HepG2 (cell line): ENCODE results near the gene DAPK1. TPM values are rescaled to one million over a fixed set of nuclear protein-coding genes. Genes with fewer than 3 reads are reported as not detected.

Experiments used
- ATAC-seq: fragments of 200-7000 bp; cut with Tn5 transposase; 3 replicates; pipeline ENCODE4 v1.9.1; 2020; ENCODE audit warnings: mild to moderate bottlenecking, moderate library complexity
- BruUV-seq: library from RNA; stranded (reverse); fragments of 400-500 nt; replicated peaks from 2 replicates; lab custom pipeline; 2021; lab: Mats Ljungman, UMichigan
- CTCF ChIA-PET: fragments of 300-600 bp; formaldehyde crosslinking; extraction: SDS; loops from one replicate; lab custom pipeline; 2021; ENCODE audit warnings: low total read pairs, inconsistent platforms, low intra/inter-chr PET ratio; lab: Yijun Ruan, JAX
- POLR2A ChIA-PET: fragments of 350-600 bp; sonication (Branson Sonifier 250); formaldehyde crosslinking; loops from one replicate; lab custom pipeline; 2020; ENCODE audit warnings: antibody characterized with exemption, inconsistent platforms; lab: Yijun Ruan, JAX
- DNase-seq: peaks from one replicate; pipeline ENCODE4 v3.0.0-alpha.2; 2015; ENCODE audit warnings: low spot score
- FAIRE-seq: peaks from 3 replicates; lab custom pipeline; 2011; peaks lifted over from hg19 to GRCh38; lab: Jason Lieb, UNC
- H2AFZ ChIP-seq: one replicate; pipeline ENCODE4 v1.6.1; 2011; ENCODE audit warnings: low read length, inconsistent platforms
- H3K27ac ChIP-seq: fragments of 300-600 bp; 3 replicates; pipeline ENCODE4 v1.8.0; 2011; ENCODE audit warnings: mixed run types, mild to moderate bottlenecking, mixed read lengths, low read length, inconsistent platforms; ENCODE audit not compliant: insufficient read depth; ENCODE audit errors: extremely low read length
- H3K27me3 ChIP-seq, 2 experiments: fragments of 200-600 bp in 1 of 2; 2 replicates in 1 of 2; 3 replicates in 1 of 2; pipeline versions ENCODE4 v1.6.0 to v1.8.0; 2011; ENCODE audit warnings: low read length in 2 of 2, mild to moderate bottlenecking in 2 of 2, moderate library complexity in 2 of 2, inconsistent platforms in 1 of 2; ENCODE audit not compliant: insufficient read depth in 2 of 2, control insufficient read depth in 1 of 2
- H3K36me3 ChIP-seq, 2 experiments: fragments of 200-600 bp in 1 of 2; replicated peaks in 1 of 2; 2 replicates in 1 of 2; 3 replicates in 1 of 2; pipeline versions ENCODE4 v1.5.1 to v1.8.0; 2011; ENCODE audit warnings: low read length in 2 of 2, inconsistent platforms in 1 of 2; ENCODE audit not compliant: insufficient read depth in 2 of 2, control insufficient read depth in 1 of 2
- H3K4me1 ChIP-seq: 2 replicates; pipeline ENCODE4 v1.5.1; 2012; ENCODE audit warnings: low read length, inconsistent platforms; ENCODE audit not compliant: insufficient read depth
- H3K4me2 ChIP-seq: 2 replicates; pipeline ENCODE4 v1.6.0; 2011; ENCODE audit warnings: low read depth, low read length, inconsistent platforms
- H3K4me3 ChIP-seq, 3 experiments: fragments of 200-600 bp in 1 of 3; sonication (generic), shearing (Covaris generic) in 1 of 3; replicated peaks in 1 of 3; 2 replicates each; pipeline ENCODE4 v1.5.1; 2011 to 2016; ENCODE audit warnings: low read length in 3 of 3, inconsistent platforms in 2 of 3, low read depth in 2 of 3, mild to moderate bottlenecking in 2 of 3, control low read depth in 1 of 3, mixed read lengths in 1 of 3; ENCODE audit not compliant: insufficient read depth in 1 of 3
- H3K79me2 ChIP-seq: one replicate; pipeline ENCODE4 v1.6.1; 2011; ENCODE audit warnings: low read length, inconsistent platforms; ENCODE audit not compliant: insufficient read depth
- H3K9ac ChIP-seq: 2 replicates; pipeline ENCODE4 v1.6.0; 2011; ENCODE audit warnings: mild to moderate bottlenecking, low read depth, low read length, inconsistent platforms; ENCODE audit not compliant: insufficient read depth
- H3K9me3 ChIP-seq: 2 replicates; pipeline ENCODE4 v1.5.1; 2012; ENCODE audit warnings: mild to moderate bottlenecking, low read length
- H4K20me1 ChIP-seq: 2 replicates; pipeline ENCODE4 v1.6.0; 2011; ENCODE audit warnings: inconsistent platforms, mild to moderate bottlenecking, low read length, moderate library complexity; ENCODE audit not compliant: insufficient read depth
- KLF9 ChIP-seq: IDR thresholded peaks from 2 replicates; pipeline ENCODE4 v1.6.1; 2016; ENCODE audit warnings: low read depth
- SALL1 ChIP-seq: sonication (generic); formaldehyde crosslinking; IDR thresholded peaks from 2 replicates; pipeline ENCODE4 v1.8.0; 2022; ENCODE audit warnings: mild to moderate bottlenecking, missing genetic modification reagents
- TMF1 ChIP-seq: sonication (generic); formaldehyde crosslinking; IDR thresholded peaks from 2 replicates; pipeline ENCODE4 v1.8.1; 2022; ENCODE audit warnings: low read depth, missing genetic modification reagents
- TOE1 ChIP-seq: sonication (generic); formaldehyde crosslinking; IDR thresholded peaks from 2 replicates; pipeline ENCODE4 v1.4.0; 2020; ENCODE audit warnings: mild to moderate bottlenecking, missing genetic modification reagents
- ZNF878 ChIP-seq: sonication (generic); formaldehyde crosslinking; IDR thresholded peaks from 2 replicates; pipeline ENCODE4 v1.8.1; 2023; ENCODE audit warnings: mild to moderate bottlenecking, missing genetic modification reagents, moderate library complexity
- ZZZ3 ChIP-seq: sonication (generic); formaldehyde crosslinking; IDR thresholded peaks from 2 replicates; pipeline ENCODE4 v1.4.0; 2020; ENCODE audit warnings: missing genetic modification reagents, mild to moderate bottlenecking, borderline replicate concordance
- WGBS: methylation state at CpG from one replicate; pipeline ENCODE4 v1.1.6; 2017; ENCODE audit warnings: low lambda C conversion rate; 5-methylcytosine and 5-hydroxymethylcytosine counted together
- in situ Hi-C: cut with HindIII; loops from 2 replicates; pipeline ENCODE4 v1.10.0; 2017; ENCODE audit warnings: low pct_unique_long_range_greater_than_20kb; ENCODE audit not compliant: extremely low pct_ligation_motif_present
- intact Hi-C: fragments of 100-400 bp; cut with micrococcal nuclease; formaldehyde crosslinking; loops from one replicate; pipeline ENCODE4 v1.10.0; 2022; ENCODE audit not compliant: unreplicated experiment
- polyA plus RNA-seq, 8 experiments: library from polyadenylated mRNA; depleted of rRNA in 3 of 8; stranded (reverse) in 7 of 8; unstranded in 1 of 8; fragments of >200 nt; fragmentation: Illumina TruSeq in 4 of 8; extraction: Trizol in 4 of 8; gene quantifications; 2 replicates each; pipeline versions ENCODE4 v1.2.1 to v1.2.3, GENCODE V29; 2011 to 2016; ENCODE audit warnings: low read depth in 4 of 8, missing spikeins in 1 of 8, mixed read lengths in 1 of 8; ENCODE audit not compliant: insufficient read depth in 1 of 8
- total RNA-seq, 5 experiments: library from RNA; depleted of rRNA; stranded (reverse); fragments of >200 nt; fragmentation: Illumina TruSeq; extraction: Trizol; gene quantifications; 2 replicates each; pipeline ENCODE4 v1.2.3, GENCODE V29; 2016; ENCODE audit warnings: low read depth in 1 of 5
- TF ChIP-seq, protein P1 (sequence below): sonication (generic); formaldehyde crosslinking; IDR thresholded peaks from 2 replicates; pipeline ENCODE4 v1.4.0; 2020; ENCODE audit warnings: missing genetic modification reagents
- TF ChIP-seq, protein P2 (sequence below): sonication (generic); formaldehyde crosslinking; IDR thresholded peaks from 2 replicates; pipeline ENCODE4 v1.8.0; 2022; ENCODE audit warnings: mild to moderate bottlenecking, missing genetic modification reagents
- TF ChIP-seq, protein P3 (sequence below): sonication (generic); formaldehyde crosslinking; IDR thresholded peaks from 2 replicates; pipeline ENCODE4 v1.5.0; 2020; ENCODE audit warnings: mild to moderate bottlenecking, missing genetic modification reagents, borderline replicate concordance
- TF ChIP-seq, protein P4 (sequence below): sonication (generic); formaldehyde crosslinking; IDR thresholded peaks from 2 replicates; pipeline ENCODE4 v1.4.0; 2020; ENCODE audit warnings: mild to moderate bottlenecking, missing genetic modification reagents

The DAPK1 gene
- total and polyA plus RNA-seq, 2 of the 13 experiments (the other 11 are each of a cell fraction or from before 2014, with no cell fraction given), result 35.7 to 35.9 TPM

DNA sequence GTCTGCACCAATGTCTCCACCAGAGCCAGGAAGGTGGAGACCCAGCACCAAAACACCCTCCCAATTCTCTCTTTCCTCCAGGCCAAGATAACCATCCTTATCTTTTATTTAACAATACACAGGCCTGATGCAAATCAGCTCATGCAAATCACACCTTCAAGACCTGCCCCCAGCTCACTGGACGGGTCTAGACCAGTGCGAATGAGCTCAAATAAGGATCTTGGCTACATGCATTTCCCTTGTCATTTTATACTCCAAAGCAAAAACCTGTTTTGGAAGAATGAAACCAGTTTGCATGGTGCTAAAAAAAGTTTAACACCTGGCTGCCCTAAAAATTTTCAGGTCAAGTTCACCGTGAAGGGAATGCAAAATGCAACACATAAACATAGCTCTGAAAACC lies 31.9 kb upstream of the DAPK1 start:
- Histone ChIP-seq H2AFZ (no peak overlapping the region), H4K20me1 (no peaks in the 10 kb centered on the region), H3K4me2 (no peak overlapping the region), H3K9ac (no peak overlapping the region), H3K79me2 (no peaks in the 10 kb centered on the region), H3K4me3 (no peak overlapping the region), H3K36me3 (no peaks in the 10 kb centered on the region), H3K9me3 (no peaks in the 10 kb centered on the region), H3K4me1 (no peaks in the 10 kb centered on the region), H3K27me3 (no peaks in the 10 kb centered on the region), H3K27ac (no peak overlapping the region)
- no TSS peak for BruUV-seq
- in situ Hi-C loops, result no loop called here
- intact Hi-C loops, result no loop called here
- FAIRE-seq, result no peak
- TF ChIP-seq SALL1 (CRISPR knock-in tag), result no peak
- no peak for TF ChIP-seq TMF1
- TF ChIP-seq, protein P1, sequence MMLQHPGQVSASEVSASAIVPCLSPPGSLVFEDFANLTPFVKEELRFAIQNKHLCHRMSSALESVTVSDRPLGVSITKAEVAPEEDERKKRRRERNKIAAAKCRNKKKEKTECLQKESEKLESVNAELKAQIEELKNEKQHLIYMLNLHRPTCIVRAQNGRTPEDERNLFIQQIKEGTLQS, result no peak
- TF ChIP-seq KLF9, result no peak
- no peak for TF ChIP-seq TOE1 (CRISPR knock-in tag)
- no peak for TF ChIP-seq ZNF878 (CRISPR knock-in tag)
- TF ChIP-seq, protein P2, sequence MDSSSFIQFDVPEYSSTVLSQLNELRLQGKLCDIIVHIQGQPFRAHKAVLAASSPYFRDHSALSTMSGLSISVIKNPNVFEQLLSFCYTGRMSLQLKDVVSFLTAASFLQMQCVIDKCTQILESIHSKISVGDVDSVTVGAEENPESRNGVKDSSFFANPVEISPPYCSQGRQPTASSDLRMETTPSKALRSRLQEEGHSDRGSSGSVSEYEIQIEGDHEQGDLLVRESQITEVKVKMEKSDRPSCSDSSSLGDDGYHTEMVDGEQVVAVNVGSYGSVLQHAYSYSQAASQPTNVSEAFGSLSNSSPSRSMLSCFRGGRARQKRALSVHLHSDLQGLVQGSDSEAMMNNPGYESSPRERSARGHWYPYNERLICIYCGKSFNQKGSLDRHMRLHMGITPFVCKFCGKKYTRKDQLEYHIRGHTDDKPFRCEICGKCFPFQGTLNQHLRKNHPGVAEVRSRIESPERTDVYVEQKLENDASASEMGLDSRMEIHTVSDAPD, result no peak
- no peak for TF ChIP-seq ZZZ3 (CRISPR knock-in tag)
- TF ChIP-seq, protein P3, sequence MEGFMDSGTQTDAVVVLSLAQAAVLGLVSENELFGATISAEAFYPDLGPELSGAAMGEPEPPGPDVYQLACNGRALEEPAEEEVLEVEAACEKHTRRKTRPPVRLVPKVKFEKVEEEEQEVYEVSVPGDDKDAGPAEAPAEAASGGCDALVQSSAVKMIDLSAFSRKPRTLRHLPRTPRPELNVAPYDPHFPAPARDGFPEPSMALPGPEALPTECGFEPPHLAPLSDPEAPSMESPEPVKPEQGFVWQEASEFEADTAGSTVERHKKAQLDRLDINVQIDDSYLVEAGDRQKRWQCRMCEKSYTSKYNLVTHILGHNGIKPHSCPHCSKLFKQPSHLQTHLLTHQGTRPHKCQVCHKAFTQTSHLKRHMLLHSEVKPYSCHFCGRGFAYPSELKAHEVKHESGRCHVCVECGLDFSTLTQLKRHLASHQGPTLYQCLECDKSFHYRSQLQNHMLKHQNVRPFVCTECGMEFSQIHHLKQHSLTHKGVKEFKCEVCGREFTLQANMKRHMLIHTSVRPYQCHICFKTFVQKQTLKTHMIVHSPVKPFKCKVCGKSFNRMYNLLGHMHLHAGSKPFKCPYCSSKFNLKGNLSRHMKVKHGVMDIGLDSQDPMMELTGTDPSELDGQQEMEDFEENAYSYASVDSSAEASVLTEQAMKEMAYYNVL (CRISPR knock-in tag), result no peak
- TF ChIP-seq, protein P4, sequence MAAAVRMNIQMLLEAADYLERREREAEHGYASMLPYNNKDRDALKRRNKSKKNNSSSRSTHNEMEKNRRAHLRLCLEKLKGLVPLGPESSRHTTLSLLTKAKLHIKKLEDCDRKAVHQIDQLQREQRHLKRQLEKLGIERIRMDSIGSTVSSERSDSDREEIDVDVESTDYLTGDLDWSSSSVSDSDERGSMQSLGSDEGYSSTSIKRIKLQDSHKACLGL (CRISPR knock-in tag), result no peak
- no peak for DNase-seq
- WGBS, result 56% methylated on average over 3 of the region's 3 CpGs
- ATAC-seq, result no peak
- CTCF ChIA-PET, result no interaction called here
- POLR2A ChIA-PET, result interaction anchor here (0.7 kb wide), 1 partner anchor 16 kb away, joined by 3 read pairs; no protein-coding TSS in a partner anchor
